ENCODE measurements around the gene ACSS1.

Gene ACSS1

GRCh38 chr20:25058051-25058846, at the start of gene ACSS1:
Gene ACSS1, minus strand, starts transcription at chr20:25058139. Its CDS starts 37 bp downstream, at chr20:25058102.
- no peak for DNase-seq (ENCODE audit: low read depth)

DNA sequence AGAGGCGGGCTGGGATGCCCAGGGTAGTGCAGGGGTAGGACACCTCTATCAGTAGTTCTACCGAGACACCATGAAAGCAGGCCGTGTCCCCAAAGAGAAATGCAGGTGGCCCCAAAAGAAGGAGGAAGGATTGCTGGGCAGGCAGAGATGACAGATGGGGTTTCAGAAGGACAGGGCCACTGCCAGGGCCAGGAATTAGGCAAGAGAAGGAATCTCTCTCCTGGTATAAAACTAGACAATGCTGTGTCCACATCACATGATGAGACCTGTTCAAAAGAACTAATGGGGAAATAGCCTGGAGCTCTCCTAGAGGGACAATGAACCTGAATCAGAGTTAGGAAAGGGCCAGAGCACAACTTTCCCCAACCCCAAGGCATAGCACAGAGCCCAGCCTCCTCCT, 45.6 kb upstream of the ACSS1 start:
- no peak for DNase-seq (ENCODE audit: low read depth)

DNA sequence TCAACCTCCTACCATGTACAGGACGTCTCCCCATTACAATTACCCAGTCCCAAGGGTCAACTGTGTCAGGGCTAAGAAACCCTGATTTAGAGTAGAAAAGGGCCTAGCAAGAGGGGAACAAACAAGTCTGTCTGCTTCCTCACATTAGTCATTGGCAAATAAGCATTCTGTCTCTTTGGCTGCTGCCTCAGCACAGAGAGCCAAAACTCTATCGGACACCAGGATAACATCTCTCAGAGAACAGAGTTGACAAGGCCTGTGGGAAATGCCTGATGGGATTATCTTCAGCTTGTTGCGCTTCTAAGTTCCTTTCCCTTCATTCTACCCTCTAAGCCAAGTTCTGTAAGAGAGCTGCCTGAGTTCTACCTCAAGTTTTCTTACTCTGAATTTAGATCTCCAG, 43.0 kb upstream of the ACSS1 start:
- DNase-seq (ENCODE audit: low read depth) = no peak

DNA sequence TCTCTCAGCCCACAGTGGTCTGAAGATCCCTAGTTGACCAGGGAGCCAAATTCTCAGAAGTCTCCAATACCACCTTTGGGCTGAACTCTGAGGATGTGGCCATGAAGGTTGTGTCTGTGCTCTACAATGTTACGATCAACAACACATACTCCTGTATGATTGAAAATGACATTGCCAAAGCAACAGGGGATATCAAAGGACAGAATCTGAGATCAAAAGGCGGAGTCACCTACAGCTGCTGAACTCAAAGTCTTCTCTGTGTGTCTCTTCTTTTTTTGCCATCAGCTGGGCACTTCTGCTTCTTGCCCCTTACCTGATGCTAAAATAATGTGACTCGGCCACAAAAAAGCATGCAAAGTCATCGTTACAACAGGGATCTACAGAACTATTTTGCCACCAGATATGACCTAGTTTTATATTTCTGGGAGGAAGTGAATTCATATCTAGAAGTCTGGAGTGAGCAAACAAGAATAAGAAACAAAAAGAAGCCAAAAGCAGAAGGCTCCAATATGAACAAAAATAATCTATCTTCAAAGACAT, 41.7 kb upstream of the ACSS1 start:
- no peak for DNase-seq (ENCODE audit: low read depth)

DNA sequence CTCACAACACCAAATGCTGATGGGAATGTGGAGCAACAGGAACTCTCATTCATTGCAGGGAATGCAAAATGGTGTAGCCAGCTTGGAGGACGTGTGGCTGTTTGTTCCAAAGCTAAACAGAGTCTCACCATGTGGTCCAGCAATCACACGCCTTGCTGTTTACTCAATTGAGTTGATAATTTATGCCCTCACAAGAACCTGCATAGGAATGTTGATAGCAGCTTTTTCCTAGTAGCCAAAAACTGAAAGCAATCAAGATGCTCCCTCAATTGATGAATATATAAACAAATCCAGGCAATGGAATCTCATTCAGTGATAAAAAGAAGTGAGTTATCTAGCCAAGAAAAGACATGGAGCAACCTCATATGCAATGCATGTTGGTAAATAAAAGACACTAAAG, 39.6 kb upstream of the ACSS1 start:
- DNase-seq (ENCODE audit: low read depth) = no peak

DNA sequence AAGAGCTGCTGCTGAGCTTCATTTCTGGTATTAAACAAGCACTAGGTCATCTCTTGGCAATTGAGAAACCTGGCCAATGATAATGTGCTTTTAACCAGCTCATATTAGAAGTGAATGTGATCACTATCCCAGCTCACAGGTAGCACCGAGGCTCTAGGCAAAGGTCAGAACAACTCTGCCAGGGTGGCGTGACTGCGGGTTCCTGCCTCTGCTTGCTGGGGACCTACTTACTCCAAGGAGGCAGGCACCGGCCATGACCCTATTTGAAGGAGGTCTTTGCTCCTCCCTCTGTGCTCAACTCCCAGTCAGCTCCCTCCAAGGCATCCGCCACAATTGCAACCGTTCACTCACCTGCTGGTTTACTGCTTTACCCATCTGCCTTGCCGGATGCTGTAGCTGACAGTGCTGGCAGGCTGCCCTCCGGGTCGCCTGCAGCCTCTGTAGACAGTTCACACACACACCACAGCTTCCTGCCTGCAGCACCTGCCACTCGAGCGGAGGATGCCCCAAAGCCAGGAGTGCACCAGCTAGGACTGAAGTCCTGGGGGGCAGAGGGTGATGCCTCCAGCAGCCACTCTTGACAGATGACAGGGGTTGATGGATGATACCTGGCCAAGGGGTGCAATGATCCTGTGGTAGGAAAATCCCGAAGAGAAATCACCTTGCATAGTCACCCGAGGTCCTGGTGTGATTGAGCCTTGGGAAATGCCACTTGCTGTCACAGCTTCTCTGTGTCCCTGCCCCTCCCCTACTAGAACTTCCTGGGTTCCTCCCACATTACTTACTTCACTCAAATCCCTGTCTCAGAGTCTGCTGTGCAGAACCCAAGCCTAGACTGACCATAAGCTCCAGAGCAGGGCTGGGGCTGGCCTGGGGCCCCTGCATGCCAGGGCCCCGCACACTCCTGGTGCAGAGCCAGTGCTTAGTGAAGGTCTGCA, 32.8 kb upstream of the ACSS1 start:
- DNase-seq (ENCODE audit: low read depth) = no peak

DNA sequence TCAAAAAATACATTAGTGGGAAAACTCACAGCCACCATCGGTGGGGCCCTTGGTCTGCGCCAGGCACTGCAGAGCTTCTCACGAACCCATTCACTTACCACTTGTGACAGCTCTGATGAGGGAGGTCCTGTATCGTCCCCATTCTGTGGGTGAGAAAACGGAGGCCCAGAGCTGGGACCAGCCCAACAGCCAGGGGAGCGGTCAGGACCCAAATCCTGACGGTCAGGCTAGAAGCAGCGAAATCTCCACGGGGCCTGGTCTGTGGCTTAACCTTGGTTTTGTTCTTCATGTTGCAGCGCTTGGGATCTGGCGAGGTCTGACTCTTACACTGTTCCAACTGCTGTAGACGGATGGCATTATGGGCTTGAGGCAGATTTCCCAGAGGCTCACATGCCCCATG, 31.7 kb upstream of the ACSS1 start:
- no peak for DNase-seq (ENCODE audit: low read depth)

DNA sequence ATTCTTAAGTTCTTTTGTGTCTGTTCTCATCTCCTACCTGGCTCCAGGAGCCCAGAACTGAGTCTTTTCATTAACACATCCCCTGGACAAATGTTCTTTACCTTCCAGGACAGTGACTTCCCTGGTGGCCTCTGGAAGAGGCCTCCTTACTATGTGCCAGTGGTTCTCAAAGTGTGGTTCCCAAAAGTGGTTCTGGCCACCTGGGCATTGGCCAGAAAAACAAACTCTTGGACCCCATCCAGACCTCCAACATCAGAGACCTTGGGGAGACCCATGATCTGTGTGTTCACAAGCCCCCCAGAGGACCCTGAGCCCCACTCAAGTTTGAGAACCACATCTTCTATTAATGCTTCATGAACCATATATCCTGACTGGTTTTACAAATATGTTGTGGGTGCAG, 31.2 kb upstream of the ACSS1 start:
- no peak for DNase-seq (ENCODE audit: low read depth)

GRCh38 chr20:25088267-25088666, 30.3 kb upstream of the ACSS1 start:
- DNase-seq (ENCODE audit: low read depth) = no peak

GRCh38 chr20:25087186-25087929, 29.4 kb upstream of the ACSS1 start:
- DNase-seq (ENCODE audit: low read depth) = no peak

DNA sequence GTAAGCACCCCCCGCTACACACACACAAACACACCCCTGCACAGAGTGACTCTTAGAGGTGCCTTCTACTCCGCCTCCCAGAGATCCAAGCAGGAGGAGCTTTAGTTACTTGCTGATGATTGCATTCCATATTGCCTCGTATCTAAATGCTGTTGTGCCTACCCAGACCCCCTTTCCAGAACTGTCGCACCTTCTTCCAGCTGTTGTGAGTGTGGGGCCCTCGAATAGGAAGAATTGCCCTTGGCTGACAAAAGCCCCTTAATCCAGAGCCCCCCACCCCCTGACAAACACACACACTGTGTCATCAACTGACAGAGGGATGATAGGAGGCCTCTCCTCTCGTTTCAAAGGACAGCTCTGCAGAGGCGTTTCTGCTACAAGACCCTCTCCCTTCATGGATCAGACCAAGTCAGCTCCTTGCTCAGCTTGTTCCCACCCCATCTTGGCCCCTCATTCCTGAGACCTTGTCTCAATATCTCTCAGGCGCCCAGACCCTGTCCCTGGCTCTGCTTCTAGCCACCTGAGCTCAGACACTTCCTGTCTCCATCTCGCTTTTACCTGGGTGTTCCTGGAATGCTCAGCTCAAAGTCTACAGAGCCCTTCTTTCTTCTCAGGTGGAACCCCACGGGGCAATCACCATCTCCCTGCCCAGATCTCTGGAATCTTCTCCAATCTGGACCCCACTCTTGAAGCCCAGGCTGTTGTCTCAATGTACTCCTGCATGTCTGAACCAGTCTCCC, 28.0 kb upstream of the ACSS1 start:
- no peak for DNase-seq (ENCODE audit: low read depth)

DNA sequence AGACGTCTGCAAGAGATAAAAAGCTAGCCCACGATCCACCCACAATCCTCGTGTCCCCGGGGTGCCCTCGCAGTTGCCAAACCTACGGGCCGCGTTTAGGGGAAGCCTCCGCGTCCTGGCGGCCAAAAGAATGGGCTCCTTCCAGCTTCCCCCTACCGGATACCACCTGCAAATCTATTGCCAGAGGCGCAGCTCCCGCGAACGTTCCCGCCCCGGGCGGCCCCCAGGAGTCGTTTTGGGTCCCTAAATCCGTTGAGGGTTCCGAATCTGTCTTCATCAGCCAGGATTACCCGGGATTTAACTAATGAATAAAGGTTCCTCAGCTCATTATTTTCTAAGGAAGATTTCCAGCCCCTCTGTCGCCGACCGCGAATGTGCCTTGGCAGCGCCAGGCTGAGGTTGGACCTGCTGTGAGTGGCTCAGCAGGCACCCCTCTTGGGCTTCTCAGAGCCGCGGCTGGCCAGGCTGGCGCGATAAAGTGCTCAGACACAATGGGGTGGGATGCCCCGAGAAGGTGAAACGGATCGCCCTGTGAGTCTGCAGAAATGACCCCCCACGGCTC, 26.8 kb upstream of the ACSS1 start:
- no peak for DNase-seq (ENCODE audit: low read depth)

DNA sequence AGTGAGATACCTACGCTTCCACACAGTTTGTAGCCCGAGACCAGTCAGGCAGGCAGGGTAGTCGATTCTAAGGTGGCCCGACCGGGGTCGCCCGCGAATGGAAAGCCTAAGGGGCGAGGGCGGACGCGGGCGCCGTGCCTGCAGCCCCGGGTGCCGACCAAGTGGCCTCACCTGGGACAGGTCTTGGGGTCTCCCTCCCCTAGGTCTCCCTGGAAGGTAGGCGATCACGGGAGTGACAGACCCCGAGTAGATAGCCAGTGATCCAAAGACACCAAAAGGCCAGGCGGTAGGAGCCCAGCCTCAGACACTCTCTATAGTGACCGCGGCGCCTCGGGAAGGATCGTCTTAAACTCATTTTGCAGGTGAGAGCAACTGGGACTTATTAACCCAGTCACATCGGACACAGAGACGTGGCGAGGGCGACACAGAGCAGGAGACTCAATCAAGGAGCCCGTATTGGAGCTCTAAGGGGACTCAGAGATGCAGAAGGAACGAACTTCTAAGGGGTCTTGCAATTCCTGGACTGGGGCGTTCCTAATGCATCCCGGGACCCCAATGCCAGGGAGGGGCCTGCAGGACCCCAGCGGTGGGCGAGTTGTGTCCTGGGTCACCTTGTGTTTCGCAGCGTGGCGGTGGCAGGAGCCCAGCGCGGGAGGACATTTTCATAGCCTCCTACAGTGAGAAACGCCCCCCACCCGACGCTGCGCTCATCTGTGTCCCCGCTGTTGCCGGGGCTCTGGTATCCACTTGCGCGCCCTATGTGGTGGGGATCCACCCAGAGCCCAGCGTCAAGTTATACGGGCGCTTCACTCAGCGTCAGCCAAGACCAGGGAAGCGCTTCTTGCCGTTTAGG, 26.1 kb upstream of the ACSS1 start:
- DNase-seq (ENCODE audit: low read depth) = no peak

DNA sequence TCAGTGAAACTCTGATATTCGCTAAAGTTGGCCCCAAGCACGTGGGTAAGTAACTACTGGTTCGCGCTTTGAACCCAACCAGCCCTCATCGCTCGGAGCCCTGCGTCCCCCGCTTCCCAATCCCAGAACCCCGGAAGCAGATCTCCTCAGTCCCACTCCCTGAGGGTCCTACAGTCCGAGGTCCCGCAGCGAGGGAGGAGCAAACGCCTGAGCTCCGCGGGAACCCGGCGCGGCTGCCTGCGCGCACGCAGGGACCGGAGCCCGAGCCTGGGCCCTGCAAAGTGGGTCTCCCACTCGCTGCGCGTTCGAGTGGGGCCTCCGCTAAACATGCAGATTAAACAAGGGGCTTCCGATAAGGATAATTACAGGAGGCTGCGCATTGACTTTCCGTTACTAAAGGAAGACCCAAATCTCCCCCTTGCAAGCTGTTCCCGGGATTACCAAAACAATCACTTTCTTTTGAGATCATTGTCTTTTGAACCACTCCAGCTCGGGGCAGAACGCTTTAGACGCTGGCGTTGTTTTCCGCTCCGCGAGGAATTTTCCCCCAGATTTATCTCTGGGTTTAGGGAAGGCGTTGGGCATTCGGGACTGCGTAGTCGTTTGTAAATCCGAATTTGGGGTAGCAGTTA, 25.3 kb upstream of the ACSS1 start:
- DNase-seq (ENCODE audit: low read depth) = no peak

DNA sequence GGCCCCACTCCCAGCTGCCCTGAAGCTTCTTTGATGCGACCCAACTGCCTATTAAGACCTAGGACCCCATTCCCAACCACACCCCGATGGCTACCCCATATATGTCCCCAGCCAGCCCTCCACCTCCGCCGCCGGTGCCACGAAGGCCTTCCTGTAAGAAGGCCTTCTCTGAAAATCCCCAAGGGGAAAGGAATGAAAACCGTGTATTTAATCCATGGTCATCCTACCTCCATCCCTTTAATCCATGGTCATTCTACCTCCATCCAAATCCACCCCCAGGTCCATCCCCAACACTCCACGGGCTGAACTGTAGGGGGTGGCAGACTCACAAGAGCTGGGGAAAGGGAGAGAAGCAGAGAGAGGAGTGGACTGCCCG, 24.5 kb upstream of the ACSS1 start:
- no peak for DNase-seq (ENCODE audit: low read depth)

GRCh38 chr20:25081730-25082497, 24.0 kb upstream of the ACSS1 start, which contains the start of gene VSX1:
Gene VSX1, minus strand, starts transcription at chr20:25082141. Its CDS starts 45 bp downstream, at chr20:25082096.
- no peak for DNase-seq (ENCODE audit: low read depth)

GRCh38 chr20:25081065-25081729, 23.3 kb upstream of the ACSS1 start:
- no peak for DNase-seq (ENCODE audit: low read depth)

DNA sequence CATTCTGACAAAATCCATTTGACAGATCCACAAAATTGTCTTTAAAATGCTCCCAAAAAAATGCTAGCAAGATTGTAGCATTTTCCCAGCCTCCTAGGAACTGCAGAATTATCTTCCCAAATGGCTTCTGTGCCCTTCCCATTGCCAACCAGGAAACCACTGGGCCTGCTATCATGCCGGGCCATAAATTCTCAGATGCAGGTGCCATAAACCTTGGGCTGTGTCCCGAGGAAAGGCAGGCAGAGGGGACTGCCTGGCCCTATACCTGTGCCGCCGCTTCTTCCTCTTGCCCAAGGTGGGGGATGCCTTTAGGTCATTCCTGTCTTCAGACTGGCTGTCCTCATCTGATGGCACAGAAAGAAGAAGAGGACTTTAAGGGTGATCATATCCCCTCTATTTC, 21.2 kb upstream of the ACSS1 start:
- no peak for DNase-seq (ENCODE audit: low read depth)
